Liver (tissue), 9 donors: ENCODE results near the gene CCN5. TPM values are rescaled to one million over a fixed set of nuclear protein-coding genes. Genes with fewer than 3 reads are reported as not detected.

ENCODE experiments used
- DNase-seq: peaks from one replicate; pipeline ENCODE4 v3.0.0-alpha.2; 2017; ENCODE audit warnings: low spot score
- H3K27ac ChIP-seq, 2 donors: one replicate each; pipeline ENCODE4 v1.7.0; 2013; ENCODE audit warnings: inconsistent platforms in 2 of 2, low read length in 2 of 2, control low read depth in 1 of 2, low read depth in 1 of 2, mild to moderate bottlenecking in 1 of 2
- H3K27me3 ChIP-seq, 4 donors: one replicate each; pipeline versions ENCODE4 v1.6.1 to v1.7.0; 2013; ENCODE audit warnings: low read length in 3 of 4, inconsistent platforms in 1 of 4, mild to moderate bottlenecking in 1 of 4, moderate library complexity in 1 of 4; ENCODE audit not compliant: control insufficient read depth in 4 of 4, insufficient read depth in 4 of 4
- H3K36me3 ChIP-seq, 4 donors: one replicate each; pipeline versions ENCODE4 v1.6.1 to v1.7.0; 2013; ENCODE audit warnings: low read length in 3 of 4, mild to moderate bottlenecking in 3 of 4, low read depth in 1 of 4, moderate library complexity in 1 of 4; ENCODE audit not compliant: control insufficient read depth in 4 of 4, insufficient read depth in 3 of 4
- H3K4me1 ChIP-seq, 4 donors: one replicate each; pipeline versions ENCODE4 v1.6.1 to v1.7.0; 2013; ENCODE audit warnings: low read length in 3 of 4, mild to moderate bottlenecking in 3 of 4, moderate library complexity in 1 of 4; ENCODE audit not compliant: control insufficient read depth in 4 of 4, insufficient read depth in 4 of 4
- H3K4me3 ChIP-seq, 3 donors: one replicate each; pipeline versions ENCODE4 v1.6.1 to v1.7.0; 2013; ENCODE audit warnings: low read length in 3 of 3, control low read depth in 1 of 3, low read depth in 1 of 3, mild to moderate bottlenecking in 1 of 3
- H3K9ac ChIP-seq, 2 donors: one replicate each; pipeline ENCODE4 v1.7.0; 2013; ENCODE audit warnings: low read length in 2 of 2, mild to moderate bottlenecking in 2 of 2, moderate library complexity in 2 of 2, control low read depth in 1 of 2, low read depth in 1 of 2
- H3K9me3 ChIP-seq, 4 donors: one replicate each; pipeline versions ENCODE4 v1.6.1 to v1.7.0; 2013; ENCODE audit warnings: low read length in 3 of 4; ENCODE audit not compliant: control insufficient read depth in 4 of 4
- FOXA1 ChIP-seq: IDR thresholded peaks from 2 replicates; pipeline ENCODE4 v1.6.1; 2016; ENCODE audit warnings: antibody characterized with exemption
- FOXA2 ChIP-seq: IDR thresholded peaks from 2 replicates; pipeline ENCODE4 v1.6.1; 2016; ENCODE audit warnings: antibody characterized with exemption
- GABPA ChIP-seq, 2 donors: IDR thresholded peaks in 1 of 2; conservative IDR thresholded peaks in 1 of 2; 2 replicates each; pipeline ENCODE4 v1.6.1; 2016; ENCODE audit warnings: antibody characterized with exemption in 2 of 2, mild to moderate bottlenecking in 1 of 2, moderate library complexity in 1 of 2
- HNF4A ChIP-seq, 2 donors: conservative IDR thresholded peaks; 2 replicates each; pipeline ENCODE4 v1.6.1; 2016; ENCODE audit warnings: antibody characterized with exemption in 2 of 2, mild to moderate bottlenecking in 2 of 2
- HNF4G ChIP-seq: IDR thresholded peaks from 2 replicates; pipeline ENCODE4 v1.6.1; 2016; ENCODE audit warnings: antibody characterized with exemption
- JUND ChIP-seq, 2 donors: IDR thresholded peaks; 2 replicates each; pipeline ENCODE4 v1.6.1; 2016; ENCODE audit warnings: antibody characterized with exemption in 2 of 2
- NR2F2 ChIP-seq: IDR thresholded peaks from 2 replicates; pipeline ENCODE4 v1.6.1; 2016; ENCODE audit warnings: antibody characterized with exemption
- RAD21 ChIP-seq, 2 donors: IDR thresholded peaks; 2 replicates each; pipeline ENCODE4 v1.6.1; 2016; ENCODE audit warnings: antibody characterized with exemption in 2 of 2, mild to moderate bottlenecking in 2 of 2
- RXRA ChIP-seq, 2 donors: IDR thresholded peaks; 2 replicates each; pipeline ENCODE4 v1.6.1; 2017 to 2018; ENCODE audit warnings: antibody characterized with exemption in 2 of 2, mild to moderate bottlenecking in 1 of 2
- SP1 ChIP-seq: IDR thresholded peaks from 2 replicates; pipeline ENCODE4 v1.6.1; 2018; ENCODE audit warnings: antibody characterized with exemption, mild to moderate bottlenecking
- TAF1 ChIP-seq: conservative IDR thresholded peaks from 2 replicates; pipeline ENCODE4 v1.6.1; 2016; ENCODE audit warnings: antibody characterized with exemption, mild to moderate bottlenecking
- YY1 ChIP-seq: IDR thresholded peaks from 2 replicates; pipeline ENCODE4 v1.6.1; 2016; ENCODE audit warnings: antibody characterized with exemption, mild to moderate bottlenecking
- WGBS: extraction: QIAGEN DNeasy Blood & Tissue Kit; methylation state at CpG from one replicate; pipeline ENCODE4 v1.1.7; 2013; 5-methylcytosine and 5-hydroxymethylcytosine counted together
- polyA plus RNA-seq, 2 donors: library from polyadenylated mRNA; stranded (reverse) in 1 of 2; unstranded in 1 of 2; fragments of 200-250 nt in 1 of 2; fragments of >200 nt in 1 of 2; fragmentation: Nextera tagmentation in 1 of 2; extraction: Ambion mirVana in 1 of 2; gene quantifications; one replicate each; pipeline versions ENCODE4 v1.2.1 to v1.2.3, GENCODE V29; 2013 to 2015
- total RNA-seq, 2 donors: library from RNA; depleted of rRNA; stranded (reverse); fragments of >200 nt; gene quantifications; one replicate each; pipeline ENCODE4 v1.2.3, GENCODE V29; 2014
- TF ChIP-seq, protein P1 (sequence below): IDR thresholded peaks from 2 replicates; pipeline ENCODE4 v1.6.1; 2016; ENCODE audit warnings: antibody characterized with exemption, mild to moderate bottlenecking
- TF ChIP-seq, protein P2 (sequence below): IDR thresholded peaks from 2 replicates; pipeline ENCODE4 v1.6.1; 2016; ENCODE audit warnings: antibody characterized with exemption
- TF ChIP-seq, protein P3 (sequence below): fragments of 150-350 bp; IDR thresholded peaks from 2 replicates; pipeline ENCODE4 v1.5.1; 2017; ENCODE audit warnings: improper control_type of control experiment, low read depth, low read length; ENCODE audit not compliant: missing input control
- TF ChIP-seq, protein P4 (sequence below): IDR thresholded peaks from 2 replicates; pipeline ENCODE4 v1.6.1; 2016; ENCODE audit warnings: antibody characterized with exemption
- TF ChIP-seq, protein P5 (sequence below): IDR thresholded peaks from 2 replicates; pipeline ENCODE4 v1.6.1; 2016; ENCODE audit warnings: antibody characterized with exemption
- donor health status: healthy.
- donor health status: healthy.
- donor health status: healthy.
- donor health status: healthy.
- donor health status: healthy.

The CCN5 gene
- total and polyA plus RNA-seq, 4 donors, result 1.2 to 3.6 (median 1.9) TPM; not detected in 1

DNA sequence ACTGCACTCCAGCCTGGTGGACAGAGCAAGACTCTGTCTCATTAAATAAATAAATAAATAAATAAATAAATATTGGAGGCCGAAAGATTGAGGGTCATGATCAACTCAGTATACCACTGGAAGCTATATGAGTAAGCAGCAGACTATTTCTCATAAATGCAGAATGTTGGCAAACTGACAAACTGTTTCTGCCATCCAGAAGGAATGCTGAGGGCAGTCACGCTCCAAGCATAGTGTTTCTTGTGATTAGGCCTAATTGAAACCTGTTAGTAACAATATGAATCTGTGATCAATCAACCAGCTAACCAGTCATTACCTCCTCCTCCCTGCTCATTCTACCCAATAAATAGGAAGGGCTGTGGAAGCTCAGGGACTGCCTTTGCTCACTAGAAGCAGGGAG lies 15.3 kb downstream of the CCN5 start (continued):
- TF ChIP-seq, protein P1, sequence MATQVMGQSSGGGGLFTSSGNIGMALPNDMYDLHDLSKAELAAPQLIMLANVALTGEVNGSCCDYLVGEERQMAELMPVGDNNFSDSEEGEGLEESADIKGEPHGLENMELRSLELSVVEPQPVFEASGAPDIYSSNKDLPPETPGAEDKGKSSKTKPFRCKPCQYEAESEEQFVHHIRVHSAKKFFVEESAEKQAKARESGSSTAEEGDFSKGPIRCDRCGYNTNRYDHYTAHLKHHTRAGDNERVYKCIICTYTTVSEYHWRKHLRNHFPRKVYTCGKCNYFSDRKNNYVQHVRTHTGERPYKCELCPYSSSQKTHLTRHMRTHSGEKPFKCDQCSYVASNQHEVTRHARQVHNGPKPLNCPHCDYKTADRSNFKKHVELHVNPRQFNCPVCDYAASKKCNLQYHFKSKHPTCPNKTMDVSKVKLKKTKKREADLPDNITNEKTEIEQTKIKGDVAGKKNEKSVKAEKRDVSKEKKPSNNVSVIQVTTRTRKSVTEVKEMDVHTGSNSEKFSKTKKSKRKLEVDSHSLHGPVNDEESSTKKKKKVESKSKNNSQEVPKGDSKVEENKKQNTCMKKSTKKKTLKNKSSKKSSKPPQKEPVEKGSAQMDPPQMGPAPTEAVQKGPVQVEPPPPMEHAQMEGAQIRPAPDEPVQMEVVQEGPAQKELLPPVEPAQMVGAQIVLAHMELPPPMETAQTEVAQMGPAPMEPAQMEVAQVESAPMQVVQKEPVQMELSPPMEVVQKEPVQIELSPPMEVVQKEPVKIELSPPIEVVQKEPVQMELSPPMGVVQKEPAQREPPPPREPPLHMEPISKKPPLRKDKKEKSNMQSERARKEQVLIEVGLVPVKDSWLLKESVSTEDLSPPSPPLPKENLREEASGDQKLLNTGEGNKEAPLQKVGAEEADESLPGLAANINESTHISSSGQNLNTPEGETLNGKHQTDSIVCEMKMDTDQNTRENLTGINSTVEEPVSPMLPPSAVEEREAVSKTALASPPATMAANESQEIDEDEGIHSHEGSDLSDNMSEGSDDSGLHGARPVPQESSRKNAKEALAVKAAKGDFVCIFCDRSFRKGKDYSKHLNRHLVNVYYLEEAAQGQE, result no peak
- no peak for TF ChIP-seq RAD21 (IDR thresholded peaks at IDR 0.05)

DNA sequence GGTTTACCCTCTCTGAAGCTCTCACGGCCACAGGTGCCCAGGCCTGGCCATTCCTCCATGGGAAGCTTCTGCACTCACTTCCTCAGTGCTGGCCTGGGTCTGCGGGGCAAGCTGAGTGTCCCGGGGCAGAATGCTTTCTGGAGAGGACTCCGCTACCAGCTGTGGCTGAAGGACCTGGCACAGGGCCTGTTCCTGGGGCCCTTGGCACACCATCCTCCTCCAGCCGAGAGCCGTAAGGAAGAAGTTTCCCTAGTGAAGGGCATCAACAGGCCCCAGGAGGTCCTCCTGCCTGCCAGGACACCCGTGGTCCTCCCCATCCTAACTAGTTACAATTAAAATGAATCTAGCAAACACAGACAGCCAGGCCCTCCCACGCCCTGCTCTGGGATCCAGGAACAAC lies 16.5 kb downstream of the CCN5 start:
- H3K9me3 ChIP-seq, result no peaks in the 10 kb centered on the region
- no peak overlapping the region for H3K4me3 ChIP-seq
- DNase-seq, result no peak
- TF ChIP-seq GABPA (IDR thresholded peaks at IDR 0.05 in 1 of 2, conservative IDR thresholded peaks at IDR 0.05 in 1 of 2), result no peak
- no peak for TF ChIP-seq HNF4A (conservative IDR thresholded peaks at IDR 0.05)
- H3K36me3 ChIP-seq, result no peaks in the 10 kb centered on the region
- WGBS, result 84% methylated on average over 8 of the region's 8 CpGs
- no peak overlapping the region for H3K27ac ChIP-seq
- H3K27me3 ChIP-seq, result no peaks in the 10 kb centered on the region
- H3K9ac ChIP-seq, result no peak overlapping the region
- peaks cover 0 to 6% (median 0%) of the 10 kb centered on the region in 4 donors for H3K4me1 ChIP-seq

DNA sequence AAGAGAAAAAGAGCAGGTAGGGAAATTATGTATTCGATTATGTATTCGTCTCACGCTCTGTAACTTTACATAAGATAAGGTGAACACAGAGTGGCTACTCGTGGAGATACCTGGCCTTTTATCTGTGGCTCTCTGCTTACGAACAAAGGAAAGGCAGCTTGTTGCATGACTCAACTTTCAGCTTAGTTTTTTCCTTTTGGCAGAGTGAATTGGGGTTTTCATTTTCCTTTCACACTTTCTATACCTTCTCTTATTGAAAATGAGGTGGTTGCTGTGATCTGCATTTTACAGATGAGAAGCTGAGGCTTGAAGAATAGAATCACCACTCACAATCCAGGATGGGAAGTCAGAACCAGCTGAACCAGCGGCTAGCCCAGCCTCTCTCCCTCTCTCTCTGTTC lies 17.2 kb downstream of the CCN5 start:
- 69% methylated on average over 6 of the region's 6 CpGs for WGBS
- H3K4me1 ChIP-seq, result peaks cover 0 to 6% (median 0%) of the 10 kb centered on the region in 4 donors
- no peak overlapping the region for H3K4me3 ChIP-seq
- no peak overlapping the region for H3K27ac ChIP-seq
- TF ChIP-seq SP1 (no peak), GABPA (IDR thresholded peaks at IDR 0.05 in 1 of 2, conservative IDR thresholded peaks at IDR 0.05 in 1 of 2) (no peak), NR2F2 (no peak), RXRA (IDR thresholded peaks at IDR 0.05) (no peak), HNF4A (conservative IDR thresholded peaks at IDR 0.05) (no peak), TAF1 (no peak), RAD21 (IDR thresholded peaks at IDR 0.05) (no peak), FOXA2 (no peak), FOXA1 (no peak), JUND (IDR thresholded peaks at IDR 0.05) (no peak), HNF4G (no peak), YY1 (no peak)
- TF ChIP-seq, protein P2, sequence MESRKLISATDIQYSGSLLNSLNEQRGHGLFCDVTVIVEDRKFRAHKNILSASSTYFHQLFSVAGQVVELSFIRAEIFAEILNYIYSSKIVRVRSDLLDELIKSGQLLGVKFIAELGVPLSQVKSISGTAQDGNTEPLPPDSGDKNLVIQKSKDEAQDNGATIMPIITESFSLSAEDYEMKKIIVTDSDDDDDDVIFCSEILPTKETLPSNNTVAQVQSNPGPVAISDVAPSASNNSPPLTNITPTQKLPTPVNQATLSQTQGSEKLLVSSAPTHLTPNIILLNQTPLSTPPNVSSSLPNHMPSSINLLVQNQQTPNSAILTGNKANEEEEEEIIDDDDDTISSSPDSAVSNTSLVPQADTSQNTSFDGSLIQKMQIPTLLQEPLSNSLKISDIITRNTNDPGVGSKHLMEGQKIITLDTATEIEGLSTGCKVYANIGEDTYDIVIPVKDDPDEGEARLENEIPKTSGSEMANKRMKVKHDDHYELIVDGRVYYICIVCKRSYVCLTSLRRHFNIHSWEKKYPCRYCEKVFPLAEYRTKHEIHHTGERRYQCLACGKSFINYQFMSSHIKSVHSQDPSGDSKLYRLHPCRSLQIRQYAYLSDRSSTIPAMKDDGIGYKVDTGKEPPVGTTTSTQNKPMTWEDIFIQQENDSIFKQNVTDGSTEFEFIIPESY, result no peak
- TF ChIP-seq, protein P3, sequence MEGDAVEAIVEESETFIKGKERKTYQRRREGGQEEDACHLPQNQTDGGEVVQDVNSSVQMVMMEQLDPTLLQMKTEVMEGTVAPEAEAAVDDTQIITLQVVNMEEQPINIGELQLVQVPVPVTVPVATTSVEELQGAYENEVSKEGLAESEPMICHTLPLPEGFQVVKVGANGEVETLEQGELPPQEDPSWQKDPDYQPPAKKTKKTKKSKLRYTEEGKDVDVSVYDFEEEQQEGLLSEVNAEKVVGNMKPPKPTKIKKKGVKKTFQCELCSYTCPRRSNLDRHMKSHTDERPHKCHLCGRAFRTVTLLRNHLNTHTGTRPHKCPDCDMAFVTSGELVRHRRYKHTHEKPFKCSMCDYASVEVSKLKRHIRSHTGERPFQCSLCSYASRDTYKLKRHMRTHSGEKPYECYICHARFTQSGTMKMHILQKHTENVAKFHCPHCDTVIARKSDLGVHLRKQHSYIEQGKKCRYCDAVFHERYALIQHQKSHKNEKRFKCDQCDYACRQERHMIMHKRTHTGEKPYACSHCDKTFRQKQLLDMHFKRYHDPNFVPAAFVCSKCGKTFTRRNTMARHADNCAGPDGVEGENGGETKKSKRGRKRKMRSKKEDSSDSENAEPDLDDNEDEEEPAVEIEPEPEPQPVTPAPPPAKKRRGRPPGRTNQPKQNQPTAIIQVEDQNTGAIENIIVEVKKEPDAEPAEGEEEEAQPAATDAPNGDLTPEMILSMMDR, result no peak
- TF ChIP-seq, protein P1, result no peak
- TF ChIP-seq, protein P4, sequence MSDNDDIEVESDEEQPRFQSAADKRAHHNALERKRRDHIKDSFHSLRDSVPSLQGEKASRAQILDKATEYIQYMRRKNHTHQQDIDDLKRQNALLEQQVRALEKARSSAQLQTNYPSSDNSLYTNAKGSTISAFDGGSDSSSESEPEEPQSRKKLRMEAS, result no peak
- TF ChIP-seq, protein P5, sequence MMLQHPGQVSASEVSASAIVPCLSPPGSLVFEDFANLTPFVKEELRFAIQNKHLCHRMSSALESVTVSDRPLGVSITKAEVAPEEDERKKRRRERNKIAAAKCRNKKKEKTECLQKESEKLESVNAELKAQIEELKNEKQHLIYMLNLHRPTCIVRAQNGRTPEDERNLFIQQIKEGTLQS, result no peak
- no peak overlapping the region for H3K9ac ChIP-seq
- DNase-seq, result no peak
- H3K27me3 ChIP-seq, result no peaks in the 10 kb centered on the region
- no peaks in the 10 kb centered on the region for H3K36me3 ChIP-seq
- H3K9me3 ChIP-seq, result no peaks in the 10 kb centered on the region
